HepG2 (cell line): ENCODE measurements around the gene VARS2. TPM values are rescaled to one million over a fixed set of nuclear protein-coding genes. Genes with fewer than 3 reads are reported as not detected.

ENCODE experiments used
- ATAD3A ChIP-seq: sonication (generic); formaldehyde crosslinking; IDR thresholded peaks from 2 replicates; pipeline ENCODE4 v1.4.0; 2020; ENCODE audit warnings: missing genetic modification reagents
- NR2F2 ChIP-seq: IDR thresholded peaks from 2 replicates; pipeline ENCODE4 v1.6.1; 2012; ENCODE audit warnings: low read depth, inconsistent platforms, borderline replicate concordance
- polyA plus RNA-seq, 8 experiments: library from polyadenylated mRNA; depleted of rRNA in 3 of 8; stranded (reverse) in 7 of 8; unstranded in 1 of 8; fragments of >200 nt; fragmentation: Illumina TruSeq in 4 of 8; extraction: Trizol in 4 of 8; gene quantifications; 2 replicates each; pipeline versions ENCODE4 v1.2.1 to v1.2.3, GENCODE V29; 2011 to 2016; ENCODE audit warnings: low read depth in 4 of 8, missing spikeins in 1 of 8, mixed read lengths in 1 of 8; ENCODE audit not compliant: insufficient read depth in 1 of 8
- total RNA-seq, 5 experiments: library from RNA; depleted of rRNA; stranded (reverse); fragments of >200 nt; fragmentation: Illumina TruSeq; extraction: Trizol; gene quantifications; 2 replicates each; pipeline ENCODE4 v1.2.3, GENCODE V29; 2016; ENCODE audit warnings: low read depth in 1 of 5
- TF ChIP-seq, protein P1 (sequence below): sonication (generic); formaldehyde crosslinking; IDR thresholded peaks from 2 replicates; pipeline ENCODE4 v1.4.0; 2020; ENCODE audit warnings: missing genetic modification reagents
- TF ChIP-seq, protein P2 (sequence below): sonication (generic); formaldehyde crosslinking; IDR thresholded peaks from 2 replicates; pipeline ENCODE4 v1.4.0; 2020; ENCODE audit warnings: missing genetic modification reagents, borderline replicate concordance
- TF ChIP-seq, protein P3 (sequence below): sonication (generic); formaldehyde crosslinking; IDR thresholded peaks from 2 replicates; pipeline ENCODE4 v1.4.0; 2020; ENCODE audit warnings: missing genetic modification reagents, mild to moderate bottlenecking, borderline replicate concordance
- TF ChIP-seq, protein P4 (sequence below): sonication (generic); formaldehyde crosslinking; IDR thresholded peaks from 2 replicates; pipeline ENCODE4 v1.4.0; 2020; ENCODE audit warnings: missing genetic modification reagents

The VARS2 gene
- total and polyA plus RNA-seq, 2 of the 13 experiments (the other 11 are each of a cell fraction or from before 2014, with no cell fraction given): 61.8 to 71.8 TPM

- no peak for TF ChIP-seq ATAD3A (CRISPR knock-in tag)
- TF ChIP-seq, protein P1, sequence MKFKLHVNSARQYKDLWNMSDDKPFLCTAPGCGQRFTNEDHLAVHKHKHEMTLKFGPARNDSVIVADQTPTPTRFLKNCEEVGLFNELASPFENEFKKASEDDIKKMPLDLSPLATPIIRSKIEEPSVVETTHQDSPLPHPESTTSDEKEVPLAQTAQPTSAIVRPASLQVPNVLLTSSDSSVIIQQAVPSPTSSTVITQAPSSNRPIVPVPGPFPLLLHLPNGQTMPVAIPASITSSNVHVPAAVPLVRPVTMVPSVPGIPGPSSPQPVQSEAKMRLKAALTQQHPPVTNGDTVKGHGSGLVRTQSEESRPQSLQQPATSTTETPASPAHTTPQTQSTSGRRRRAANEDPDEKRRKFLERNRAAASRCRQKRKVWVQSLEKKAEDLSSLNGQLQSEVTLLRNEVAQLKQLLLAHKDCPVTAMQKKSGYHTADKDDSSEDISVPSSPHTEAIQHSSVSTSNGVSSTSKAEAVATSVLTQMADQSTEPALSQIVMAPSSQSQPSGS (CRISPR knock-in tag): 0 out of 2 replicates have a peak, but pooled peaks have one; percentile 8
- TF ChIP-seq, protein P2, sequence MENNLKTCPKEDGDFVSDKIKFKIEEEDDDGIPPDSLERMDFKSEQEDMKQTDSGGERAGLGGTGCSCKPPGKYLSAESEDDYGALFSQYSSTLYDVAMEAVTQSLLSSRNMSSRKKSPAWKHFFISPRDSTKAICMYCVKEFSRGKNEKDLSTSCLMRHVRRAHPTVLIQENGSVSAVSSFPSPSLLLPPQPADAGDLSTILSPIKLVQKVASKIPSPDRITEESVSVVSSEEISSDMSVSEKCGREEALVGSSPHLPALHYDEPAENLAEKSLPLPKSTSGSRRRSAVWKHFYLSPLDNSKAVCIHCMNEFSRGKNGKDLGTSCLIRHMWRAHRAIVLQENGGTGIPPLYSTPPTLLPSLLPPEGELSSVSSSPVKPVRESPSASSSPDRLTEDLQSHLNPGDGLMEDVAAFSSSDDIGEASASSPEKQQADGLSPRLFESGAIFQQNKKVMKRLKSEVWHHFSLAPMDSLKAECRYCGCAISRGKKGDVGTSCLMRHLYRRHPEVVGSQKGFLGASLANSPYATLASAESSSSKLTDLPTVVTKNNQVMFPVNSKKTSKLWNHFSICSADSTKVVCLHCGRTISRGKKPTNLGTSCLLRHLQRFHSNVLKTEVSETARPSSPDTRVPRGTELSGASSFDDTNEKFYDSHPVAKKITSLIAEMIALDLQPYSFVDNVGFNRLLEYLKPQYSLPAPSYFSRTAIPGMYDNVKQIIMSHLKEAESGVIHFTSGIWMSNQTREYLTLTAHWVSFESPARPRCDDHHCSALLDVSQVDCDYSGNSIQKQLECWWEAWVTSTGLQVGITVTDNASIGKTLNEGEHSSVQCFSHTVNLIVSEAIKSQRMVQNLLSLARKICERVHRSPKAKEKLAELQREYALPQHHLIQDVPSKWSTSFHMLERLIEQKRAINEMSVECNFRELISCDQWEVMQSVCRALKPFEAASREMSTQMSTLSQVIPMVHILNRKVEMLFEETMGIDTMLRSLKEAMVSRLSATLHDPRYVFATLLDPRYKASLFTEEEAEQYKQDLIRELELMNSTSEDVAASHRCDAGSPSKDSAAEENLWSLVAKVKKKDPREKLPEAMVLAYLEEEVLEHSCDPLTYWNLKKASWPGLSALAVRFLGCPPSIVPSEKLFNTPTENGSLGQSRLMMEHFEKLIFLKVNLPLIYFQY (CRISPR knock-in tag): no peak
- TF ChIP-seq, protein P3, sequence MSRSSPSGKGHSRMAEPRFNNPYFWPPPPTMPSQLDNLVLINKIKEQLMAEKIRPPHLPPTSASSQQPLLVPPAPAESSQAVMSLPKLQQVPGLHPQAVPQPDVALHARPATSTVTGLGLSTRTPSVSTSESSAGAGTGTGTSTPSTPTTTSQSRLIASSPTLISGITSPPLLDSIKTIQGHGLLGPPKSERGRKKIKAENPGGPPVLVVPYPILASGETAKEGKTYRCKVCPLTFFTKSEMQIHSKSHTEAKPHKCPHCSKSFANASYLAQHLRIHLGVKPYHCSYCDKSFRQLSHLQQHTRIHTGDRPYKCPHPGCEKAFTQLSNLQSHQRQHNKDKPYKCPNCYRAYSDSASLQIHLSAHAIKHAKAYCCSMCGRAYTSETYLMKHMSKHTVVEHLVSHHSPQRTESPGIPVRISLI: peak; percentile 85
- no peak for TF ChIP-seq NR2F2
- TF ChIP-seq, protein P4, sequence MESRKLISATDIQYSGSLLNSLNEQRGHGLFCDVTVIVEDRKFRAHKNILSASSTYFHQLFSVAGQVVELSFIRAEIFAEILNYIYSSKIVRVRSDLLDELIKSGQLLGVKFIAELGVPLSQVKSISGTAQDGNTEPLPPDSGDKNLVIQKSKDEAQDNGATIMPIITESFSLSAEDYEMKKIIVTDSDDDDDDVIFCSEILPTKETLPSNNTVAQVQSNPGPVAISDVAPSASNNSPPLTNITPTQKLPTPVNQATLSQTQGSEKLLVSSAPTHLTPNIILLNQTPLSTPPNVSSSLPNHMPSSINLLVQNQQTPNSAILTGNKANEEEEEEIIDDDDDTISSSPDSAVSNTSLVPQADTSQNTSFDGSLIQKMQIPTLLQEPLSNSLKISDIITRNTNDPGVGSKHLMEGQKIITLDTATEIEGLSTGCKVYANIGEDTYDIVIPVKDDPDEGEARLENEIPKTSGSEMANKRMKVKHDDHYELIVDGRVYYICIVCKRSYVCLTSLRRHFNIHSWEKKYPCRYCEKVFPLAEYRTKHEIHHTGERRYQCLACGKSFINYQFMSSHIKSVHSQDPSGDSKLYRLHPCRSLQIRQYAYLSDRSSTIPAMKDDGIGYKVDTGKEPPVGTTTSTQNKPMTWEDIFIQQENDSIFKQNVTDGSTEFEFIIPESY (CRISPR knock-in tag): 0 out of 2 replicates have a peak, but pooled peaks have one; percentile 6
Observed at GRCh38 chr6:30915591-30915946, 1.5 kb downstream of the VARS2 start (continued).
